ENCODE data around the gene ATP1A1.

DNA sequence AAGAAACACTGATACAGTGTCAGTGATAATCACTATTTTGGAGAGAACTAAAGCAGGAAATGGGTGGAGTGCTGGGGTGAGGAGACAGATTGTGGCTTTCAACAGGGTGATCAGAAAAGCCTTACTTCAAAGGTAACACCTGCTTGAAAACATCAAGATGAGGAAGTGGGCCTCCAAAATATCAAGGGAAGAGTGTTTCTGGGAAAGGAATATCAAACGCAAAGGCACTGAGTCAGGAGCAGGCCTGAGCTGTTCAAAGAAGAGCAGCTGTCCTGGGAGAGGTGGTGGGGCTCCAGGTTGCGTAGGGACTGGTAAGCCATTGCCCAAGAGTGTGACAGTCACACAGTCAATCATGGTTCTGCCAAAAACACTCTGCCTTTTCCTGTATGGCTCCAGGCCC, 47.1 kb upstream of the ATP1A1 start:
- TF ChIP-seq TAF1 (conservative IDR thresholded peaks at IDR 0.05) = no peak
- TF ChIP-seq CTCF (IDR thresholded peaks at IDR 0.05; ENCODE audit: low read depth, low read length, missing input control) = no peak
- TF ChIP-seq HNF4A (conservative IDR thresholded peaks at IDR 0.05) = no peak
- TF ChIP-seq, protein P1, sequence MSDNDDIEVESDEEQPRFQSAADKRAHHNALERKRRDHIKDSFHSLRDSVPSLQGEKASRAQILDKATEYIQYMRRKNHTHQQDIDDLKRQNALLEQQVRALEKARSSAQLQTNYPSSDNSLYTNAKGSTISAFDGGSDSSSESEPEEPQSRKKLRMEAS (IDR thresholded peaks at IDR 0.05) = no peak
- no peak for TF ChIP-seq ZBTB33 (IDR thresholded peaks at IDR 0.05)
